GM12801 (cell line): ENCODE measurements around the gene TPP2.

Experiments used
- TF ChIP-seq, protein P1 (sequence below): IDR thresholded peaks from one replicate; pipeline ENCODE4 v1.5.1; 2011; ENCODE audit warnings: control low read depth; ENCODE audit not compliant: insufficient read length; ENCODE audit errors: extremely low read depth

TPP2 gene

DNA sequence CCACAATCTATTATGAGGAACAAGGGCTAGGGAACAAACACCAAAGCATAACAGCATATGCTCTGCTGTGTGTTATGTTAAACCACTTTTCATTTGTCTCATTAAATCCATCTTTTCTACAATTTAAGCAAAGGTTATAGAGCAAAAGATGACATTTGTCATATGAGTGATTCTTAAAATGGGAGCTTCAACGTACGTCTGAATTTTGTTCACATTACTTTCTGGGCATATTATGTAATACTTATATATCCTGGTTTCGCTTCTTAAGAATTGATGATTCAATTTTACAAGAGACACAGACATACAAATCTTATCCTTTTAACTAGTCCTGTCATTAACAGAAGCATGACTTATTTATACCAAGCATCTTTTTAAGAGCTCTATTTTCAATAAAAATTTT, 3.3 kb upstream of the TPP2 start:
- TF ChIP-seq, protein P1, sequence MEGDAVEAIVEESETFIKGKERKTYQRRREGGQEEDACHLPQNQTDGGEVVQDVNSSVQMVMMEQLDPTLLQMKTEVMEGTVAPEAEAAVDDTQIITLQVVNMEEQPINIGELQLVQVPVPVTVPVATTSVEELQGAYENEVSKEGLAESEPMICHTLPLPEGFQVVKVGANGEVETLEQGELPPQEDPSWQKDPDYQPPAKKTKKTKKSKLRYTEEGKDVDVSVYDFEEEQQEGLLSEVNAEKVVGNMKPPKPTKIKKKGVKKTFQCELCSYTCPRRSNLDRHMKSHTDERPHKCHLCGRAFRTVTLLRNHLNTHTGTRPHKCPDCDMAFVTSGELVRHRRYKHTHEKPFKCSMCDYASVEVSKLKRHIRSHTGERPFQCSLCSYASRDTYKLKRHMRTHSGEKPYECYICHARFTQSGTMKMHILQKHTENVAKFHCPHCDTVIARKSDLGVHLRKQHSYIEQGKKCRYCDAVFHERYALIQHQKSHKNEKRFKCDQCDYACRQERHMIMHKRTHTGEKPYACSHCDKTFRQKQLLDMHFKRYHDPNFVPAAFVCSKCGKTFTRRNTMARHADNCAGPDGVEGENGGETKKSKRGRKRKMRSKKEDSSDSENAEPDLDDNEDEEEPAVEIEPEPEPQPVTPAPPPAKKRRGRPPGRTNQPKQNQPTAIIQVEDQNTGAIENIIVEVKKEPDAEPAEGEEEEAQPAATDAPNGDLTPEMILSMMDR, result no peak

DNA sequence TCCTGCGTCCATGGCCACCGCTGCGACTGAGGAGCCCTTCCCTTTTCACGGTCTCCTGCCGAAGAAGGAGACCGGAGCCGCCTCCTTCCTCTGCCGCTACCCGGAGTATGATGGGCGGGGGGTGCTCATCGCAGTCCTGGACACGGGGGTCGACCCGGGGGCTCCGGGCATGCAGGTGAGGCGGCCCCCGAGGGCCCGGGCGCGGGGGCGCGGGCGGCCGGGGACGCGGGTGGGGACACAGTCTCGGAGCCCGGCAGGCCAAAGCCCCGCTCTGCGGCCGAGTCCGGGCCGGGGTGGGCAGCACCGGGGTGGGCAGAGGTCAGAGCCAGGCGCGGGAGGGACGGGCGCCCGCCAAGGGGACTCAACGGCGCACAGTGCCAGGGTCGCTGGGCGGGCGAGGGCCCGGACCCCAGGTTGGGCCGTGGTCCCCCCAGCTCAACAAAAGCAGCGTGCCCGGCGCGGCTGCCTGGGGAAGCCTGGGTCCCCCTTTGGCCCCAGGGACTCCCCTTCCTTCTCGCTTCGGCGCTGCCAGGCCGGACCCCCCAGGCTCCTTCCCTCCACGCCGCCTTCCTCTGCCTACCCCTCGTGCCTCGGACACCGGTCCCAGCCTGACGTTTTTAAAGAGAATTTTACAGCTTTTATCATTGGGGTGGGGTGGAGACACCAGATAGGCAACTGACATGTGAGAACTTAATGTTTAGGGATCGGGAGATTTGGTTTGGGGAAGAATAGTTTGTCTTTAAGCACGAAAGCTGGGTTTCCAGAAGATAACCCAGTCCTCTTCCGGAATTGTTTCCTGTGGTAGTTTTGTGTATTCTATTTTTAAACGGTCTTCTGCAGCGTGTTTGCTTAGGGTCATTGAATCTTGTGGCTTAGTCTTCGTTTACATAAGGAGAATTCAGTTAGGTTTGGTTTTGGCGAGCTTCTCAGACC, 509 bp downstream of the TPP2 start:
- TF ChIP-seq, protein P1, result no peak

DNA sequence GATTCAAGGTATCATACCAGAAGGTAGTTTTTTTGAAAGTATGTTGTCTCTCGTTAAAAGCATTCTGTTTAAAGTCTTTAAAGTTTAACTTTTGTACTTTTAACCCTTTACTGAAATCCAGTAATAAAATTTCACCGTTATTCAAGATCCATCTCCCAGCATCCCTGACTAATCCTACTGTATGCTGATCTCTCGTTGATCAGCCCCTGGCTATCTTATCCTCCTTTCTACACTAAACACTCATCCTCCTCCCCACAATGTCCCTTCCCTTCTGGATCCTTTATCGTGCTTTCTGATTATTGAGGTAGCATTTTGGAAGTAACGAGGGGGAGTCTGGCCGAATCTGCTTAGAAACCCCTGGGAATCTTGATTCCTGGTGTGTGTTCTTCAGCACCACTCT, 1.3 kb downstream of the TPP2 start:
- TF ChIP-seq, protein P1, result no peak

DNA sequence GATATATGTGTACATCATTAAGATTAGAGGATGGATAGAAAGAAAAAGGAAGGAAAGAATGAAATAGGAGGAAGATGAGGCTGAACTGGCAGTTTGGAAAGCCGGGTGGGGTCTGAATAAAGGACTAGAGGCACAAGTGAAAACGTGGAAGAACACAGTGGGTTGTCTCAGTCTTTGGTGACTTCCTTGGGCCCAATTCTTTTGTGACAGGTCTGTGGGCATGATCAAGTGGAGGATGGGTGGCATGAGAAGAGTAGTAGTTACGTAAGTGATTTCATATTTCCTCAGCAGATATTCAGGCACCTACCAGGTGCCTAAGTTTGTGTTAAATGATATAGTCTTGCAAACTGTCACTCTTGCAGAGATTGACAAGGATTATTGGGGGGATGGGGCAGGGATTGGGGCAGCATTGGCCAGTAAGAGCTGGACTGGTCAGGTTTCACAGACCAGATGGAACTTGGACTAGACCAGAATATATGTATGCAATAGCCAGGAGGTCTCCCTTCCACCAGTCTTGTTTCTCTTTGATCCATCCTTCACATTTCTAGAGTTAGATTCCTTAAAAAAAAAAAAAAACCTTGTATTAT, 2.7 kb downstream of the TPP2 start:
- TF ChIP-seq, protein P1, result no peak

DNA sequence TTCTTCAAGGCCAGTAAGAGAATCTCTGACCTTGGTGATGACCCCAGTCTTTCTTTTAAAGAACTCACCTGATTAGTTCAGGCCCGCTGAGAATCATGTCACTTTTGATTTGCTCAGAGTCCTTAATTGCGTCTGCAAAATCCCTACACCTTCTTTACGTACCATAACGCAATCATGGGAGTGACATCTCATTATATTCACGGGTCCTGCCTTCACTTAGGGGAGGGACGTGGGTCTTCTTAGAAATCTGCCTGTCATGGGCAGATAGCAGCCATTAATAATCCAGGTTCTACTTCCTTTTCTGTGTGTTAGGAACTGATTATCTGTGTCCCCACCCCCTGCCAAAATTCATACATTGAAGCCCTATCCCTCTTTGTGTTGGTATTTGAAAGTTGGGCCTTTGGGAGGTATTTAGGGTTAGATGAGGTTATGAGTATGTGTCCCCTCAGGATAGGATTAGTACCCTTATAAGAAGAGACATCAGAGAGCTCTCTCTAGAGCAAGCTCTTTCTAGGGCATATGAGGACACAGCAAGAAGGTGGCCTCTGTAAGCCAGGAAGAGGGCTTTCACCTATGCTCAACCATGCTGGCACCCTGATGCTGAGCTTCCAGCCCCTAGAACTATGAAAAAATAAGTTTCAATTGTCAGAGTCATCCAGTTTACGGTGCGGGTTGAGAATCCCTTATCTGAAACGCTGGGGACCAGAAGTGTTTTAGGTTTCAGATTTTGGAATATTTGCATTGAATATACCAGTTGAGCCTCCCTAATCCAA, 9.9 kb downstream of the TPP2 start:
- TF ChIP-seq, protein P1, result no peak

DNA sequence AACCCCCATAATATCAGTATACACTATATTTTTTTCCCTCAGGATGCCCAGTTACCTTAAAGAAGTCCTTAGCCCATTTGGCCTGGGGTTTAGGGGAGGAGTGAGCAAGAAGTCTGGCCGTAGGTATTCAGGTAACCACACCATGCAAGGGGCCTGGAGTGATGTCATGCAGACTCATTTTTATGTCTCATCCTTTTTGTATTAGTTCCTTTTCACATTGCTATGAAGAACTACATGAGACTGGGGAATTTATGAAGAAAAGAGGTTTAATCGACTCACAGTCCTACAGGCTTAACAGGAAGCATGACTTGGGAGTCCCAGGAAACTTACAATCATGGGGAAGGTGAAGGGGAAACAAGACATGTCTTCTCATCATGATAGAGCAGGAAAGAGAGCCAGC, 12.2 kb downstream of the TPP2 start:
- TF ChIP-seq, protein P1, result no peak

DNA sequence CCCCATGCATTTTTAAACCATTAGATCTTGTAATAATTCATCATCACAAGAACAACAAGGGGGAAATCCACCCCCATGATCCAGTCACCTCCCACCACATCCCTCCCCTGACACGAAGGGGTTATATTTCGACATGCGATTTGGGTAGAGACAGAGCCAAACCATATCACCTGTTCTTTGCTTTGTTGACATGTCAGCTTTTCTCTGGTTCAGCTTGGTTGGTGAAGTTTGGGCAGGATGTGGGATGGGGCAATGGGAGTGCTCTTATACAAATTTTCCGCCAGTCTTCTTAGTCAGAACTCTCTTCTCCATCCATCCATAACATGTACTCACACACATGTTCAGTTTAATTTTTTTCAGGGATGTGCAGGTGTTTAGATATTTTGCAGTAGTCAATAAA, 12.9 kb downstream of the TPP2 start:
- TF ChIP-seq, protein P1, result no peak
